Measurements from ENCODE around the gene EFNA4.
"Not testable (repeated sequence)": the region's sequence is repeated elsewhere in the genome, so short reads cannot be mapped to it uniquely, and the experiment has no call there.

EFNA4 gene

GRCh38 chr1:155118090-155118489 lies 54.5 kb downstream of the EFNA4 start:
- H3K36me3 Mint-ChIP-seq (ENCODE audit: low read depth); H3K4me1 Mint-ChIP-seq (ENCODE audit: low read depth); H3K27me3 Mint-ChIP-seq; H3K9me3 Mint-ChIP-seq; H3K4me3 Mint-ChIP-seq; H3K27ac Mint-ChIP-seq; DNase-seq: not testable (repeated sequence)
